HCT116 (cell line): ENCODE data around the gene NECAB3.

Source experiments
- ATF3 ChIP-seq: IDR thresholded peaks from 2 replicates; pipeline ENCODE4 v1.6.1; 2012
- CEBPB ChIP-seq: IDR thresholded peaks from 2 replicates; pipeline ENCODE4 v1.6.1; 2012; ENCODE audit warnings: low read depth
- CTCF ChIP-seq, 3 experiments: fragments of 200-600 bp in 1 of 3; sonication (generic) in 1 of 3; IDR thresholded peaks in 2 of 3; conservative IDR thresholded peaks in 1 of 3; 2 replicates each; pipeline ENCODE4 v1.5.1; 2012 to 2017; ENCODE audit warnings: low read depth in 2 of 3, low read length in 2 of 3, antibody characterized with exemption in 1 of 3, borderline replicate concordance in 1 of 3, control low read depth in 1 of 3, mild to moderate bottlenecking in 1 of 3, mixed read lengths in 1 of 3, mixed run types in 1 of 3, moderate library complexity in 1 of 3; ENCODE audit not compliant: insufficient read depth in 1 of 3
- EGR1 ChIP-seq: IDR thresholded peaks from 2 replicates; pipeline ENCODE4 v1.6.1; 2012; ENCODE audit warnings: low read depth
- EZH2 ChIP-seq: fragments of 200-600 bp; sonication (generic); IDR thresholded peaks from 2 replicates; pipeline ENCODE4 v1.6.1; 2017; ENCODE audit warnings: antibody characterized with exemption, mixed run types
- EZH2phosphoT487 ChIP-seq: fragments of 200-600 bp; IDR thresholded peaks from 2 replicates; pipeline ENCODE4 v1.6.1; 2018; ENCODE audit warnings: antibody characterized with exemption, borderline replicate concordance
- YY1 ChIP-seq: IDR thresholded peaks from 2 replicates; pipeline ENCODE4 v1.6.1; 2011; ENCODE audit warnings: low read length, low read depth, moderate library complexity, mild to moderate bottlenecking; ENCODE audit not compliant: insufficient replicate concordance; ENCODE audit errors: extremely low read depth
- ZNF274 ChIP-seq: fragments of 200-500 bp; sonication (Bioruptor generic); IDR thresholded peaks from 2 replicates; pipeline ENCODE4 v1.6.1; 2014; ENCODE audit warnings: mild to moderate bottlenecking, low read depth, low read length, inconsistent platforms

GRCh38 chr20:33624399-33624798 lies 49.8 kb downstream of the NECAB3 start:
- TF ChIP-seq CTCF (IDR thresholded peaks at IDR 0.05 in 2 of 3, conservative IDR thresholded peaks at IDR 0.05 in 1 of 3; ENCODE audit: borderline replicate concordance in 1 of 3, insufficient read depth in 1 of 3, low read depth in 2 of 3, low read length in 2 of 3): no peak
- TF ChIP-seq ZNF274: no peak
- TF ChIP-seq EGR1: no peak
- TF ChIP-seq CEBPB: no peak
- no peak for TF ChIP-seq EZH2phosphoT487
- TF ChIP-seq EZH2: no peak
- TF ChIP-seq ATF3: no peak
- no peak for TF ChIP-seq YY1
